HUDEP-2 (cell line): ENCODE measurements around the gene ADAMTSL3.
"Not testable (repeated sequence)": the region's sequence is repeated elsewhere in the genome, so short reads cannot be mapped to it uniquely, and the experiment has no call there.

Source experiments
- DNase-seq, 76 experiments: peaks; one replicate each; lab custom pipeline; 2025; ENCODE audit not compliant: unreplicated experiment in 76 of 76; lab: John Stamatoyannopoulos, UW

The ADAMTSL3 gene

DNA sequence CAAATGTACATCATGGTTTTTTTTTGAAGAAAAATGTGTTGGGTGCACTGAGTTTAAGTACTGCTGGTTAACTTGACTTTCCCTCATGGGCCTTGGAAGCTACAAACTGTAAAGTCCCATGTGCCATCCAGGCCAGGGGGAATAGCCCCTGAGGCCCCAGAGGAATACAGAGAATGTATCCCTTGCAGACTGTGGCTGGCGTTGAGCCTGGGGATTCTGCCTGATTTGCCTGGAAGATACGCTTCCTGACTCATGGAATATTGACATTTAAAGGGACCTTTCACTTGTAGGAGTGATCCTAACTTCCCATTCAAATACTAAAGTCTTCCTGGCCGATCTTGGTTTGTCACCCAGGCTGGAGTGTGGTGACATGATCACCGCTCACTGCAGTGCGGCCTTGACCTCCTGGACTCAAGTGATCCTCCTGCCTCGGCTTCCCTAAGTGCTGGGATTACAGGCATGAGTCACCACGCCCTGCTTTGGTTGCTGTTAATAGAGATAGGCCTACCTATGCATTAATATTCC is 42.0 kb downstream of the ADAMTSL3 start:
- no peak for DNase-seq

DNA sequence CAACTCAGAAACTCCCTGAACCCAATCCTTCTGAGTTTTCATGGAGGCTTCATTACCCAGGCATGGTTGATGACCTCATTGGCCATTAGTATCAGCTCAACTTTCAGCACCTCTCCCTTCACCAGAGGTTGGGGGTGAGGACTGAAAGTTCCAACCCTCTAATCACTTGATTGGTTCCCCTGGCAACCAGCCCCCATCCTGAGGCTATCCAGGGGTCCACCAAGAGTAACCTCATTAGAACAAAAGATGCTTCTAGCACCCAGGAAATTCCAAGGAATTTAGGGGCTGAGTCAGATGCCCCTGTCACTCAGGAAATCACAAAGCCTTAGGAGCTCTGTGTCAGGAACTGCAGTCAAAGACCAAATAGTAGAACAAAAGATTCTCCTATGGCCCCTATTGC is 43.8 kb downstream of the ADAMTSL3 start:
- DNase-seq: no peak

DNA sequence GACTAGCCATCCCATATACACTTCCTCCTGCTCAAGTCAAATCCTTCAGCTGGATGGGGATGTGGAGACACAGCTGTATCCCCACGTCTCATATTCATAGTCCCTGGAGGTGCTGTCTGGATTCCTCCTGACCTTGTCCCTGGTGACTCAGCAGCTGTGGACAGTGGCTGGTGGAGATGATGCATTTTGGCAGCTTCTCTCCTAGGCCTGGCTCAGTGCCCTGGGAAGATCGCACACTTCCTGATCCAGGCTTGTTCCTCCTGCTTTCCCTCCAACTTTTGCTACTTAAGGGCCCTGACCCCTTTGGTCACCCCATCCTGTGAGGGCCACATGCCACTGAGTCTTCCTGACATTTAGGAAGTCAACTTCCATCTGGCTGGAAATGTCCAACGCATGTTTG is 44.4 kb downstream of the ADAMTSL3 start:
- DNase-seq: no peak

DNA sequence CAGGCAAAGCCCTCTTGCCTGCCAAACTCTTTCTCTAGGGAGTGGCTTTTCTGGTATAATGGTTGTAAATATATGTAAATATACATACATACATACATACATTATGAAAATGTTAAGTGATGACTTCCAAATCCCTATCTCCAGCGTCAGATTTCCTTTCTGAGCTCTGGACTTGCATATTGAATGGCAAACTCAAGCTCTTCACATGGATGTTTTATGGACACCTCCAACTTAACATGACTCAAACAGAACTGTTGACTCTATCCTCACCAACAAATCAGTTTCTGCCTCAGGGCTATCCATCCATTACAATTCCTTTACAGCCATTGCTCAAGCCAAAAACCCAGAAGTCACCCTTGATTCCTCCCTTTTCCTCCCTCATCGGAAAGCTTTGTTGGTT is 45.1 kb downstream of the ADAMTSL3 start:
- no peak for DNase-seq

DNA sequence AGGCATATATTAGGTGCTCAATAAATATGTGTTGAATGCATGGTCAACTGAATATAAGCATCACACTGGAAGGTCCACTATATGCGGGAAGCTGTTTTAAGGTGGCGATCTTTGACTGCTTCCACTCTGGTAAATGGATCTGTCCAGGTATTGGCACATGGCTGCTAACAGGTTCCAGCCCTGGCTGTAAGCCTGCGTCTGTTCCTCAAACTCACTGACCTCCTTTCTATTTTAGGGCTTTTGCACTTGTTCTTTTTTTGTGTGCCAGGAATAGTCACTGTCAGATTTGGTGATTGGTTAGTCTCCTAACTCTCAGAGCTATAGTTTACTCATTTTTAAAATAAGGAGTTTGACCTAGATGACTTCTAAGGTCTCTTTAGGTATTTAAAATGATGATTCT is 46.2 kb downstream of the ADAMTSL3 start:
- no peak for DNase-seq

DNA sequence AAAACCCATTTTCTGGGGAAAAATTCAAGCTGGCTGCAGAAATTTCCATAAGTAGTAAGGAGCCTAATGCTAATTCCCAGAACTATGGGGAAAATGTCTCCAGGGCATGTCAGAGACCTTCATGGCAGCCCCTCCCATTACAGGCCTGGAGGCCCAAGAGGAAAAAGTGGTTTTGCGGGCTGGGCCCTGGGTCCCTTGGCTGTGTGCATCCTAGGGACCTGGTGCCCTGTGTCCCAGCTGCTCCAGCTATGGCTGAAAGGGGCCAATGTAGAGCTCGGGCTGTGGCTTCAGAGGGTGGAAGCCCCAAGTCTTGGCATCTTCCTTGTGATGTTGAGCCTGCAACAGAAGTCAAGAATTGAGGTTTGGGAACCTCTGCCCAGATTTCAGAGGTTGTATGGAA is 48.4 kb downstream of the ADAMTSL3 start:
- not testable (repeated sequence) for DNase-seq

DNA sequence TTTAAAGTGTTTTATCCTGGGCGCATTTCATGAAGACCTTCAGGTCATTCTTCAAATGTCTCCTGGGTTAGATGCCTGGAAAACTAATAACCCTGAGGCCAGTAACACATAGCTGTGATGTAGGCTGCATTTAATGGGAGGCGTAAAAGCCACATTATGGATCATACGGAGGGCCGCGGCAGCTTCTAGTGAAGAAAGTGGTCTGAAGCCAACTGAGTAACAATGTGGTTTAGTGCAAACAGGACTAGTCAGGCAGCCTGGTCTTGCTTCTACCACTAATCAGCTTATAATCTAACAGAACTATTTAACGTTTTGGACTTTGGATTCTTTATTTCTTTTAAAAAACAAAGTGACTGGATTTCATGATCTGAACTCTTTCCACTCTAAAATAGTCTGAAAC is 54.4 kb downstream of the ADAMTSL3 start:
- DNase-seq: no peak

DNA sequence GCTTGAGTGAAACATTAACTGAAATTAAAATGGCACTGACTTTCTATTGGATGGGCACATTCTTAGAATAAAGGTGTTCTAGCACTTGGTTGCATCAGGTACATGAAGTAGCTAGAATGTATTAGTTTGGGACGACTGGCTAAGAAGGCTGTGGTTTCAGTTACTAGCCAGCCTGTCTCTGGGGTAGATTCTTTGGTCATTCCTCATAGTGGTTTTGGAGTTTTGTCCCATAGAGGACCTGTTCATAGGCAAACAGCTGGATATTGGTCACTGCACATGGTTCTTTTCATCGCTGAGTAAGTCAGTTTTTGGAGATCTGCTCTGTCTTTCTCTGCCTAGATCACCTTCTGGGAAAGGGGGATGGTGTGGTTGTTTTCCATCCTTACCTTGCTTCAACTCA is 55.3 kb downstream of the ADAMTSL3 start:
- DNase-seq: no peak

DNA sequence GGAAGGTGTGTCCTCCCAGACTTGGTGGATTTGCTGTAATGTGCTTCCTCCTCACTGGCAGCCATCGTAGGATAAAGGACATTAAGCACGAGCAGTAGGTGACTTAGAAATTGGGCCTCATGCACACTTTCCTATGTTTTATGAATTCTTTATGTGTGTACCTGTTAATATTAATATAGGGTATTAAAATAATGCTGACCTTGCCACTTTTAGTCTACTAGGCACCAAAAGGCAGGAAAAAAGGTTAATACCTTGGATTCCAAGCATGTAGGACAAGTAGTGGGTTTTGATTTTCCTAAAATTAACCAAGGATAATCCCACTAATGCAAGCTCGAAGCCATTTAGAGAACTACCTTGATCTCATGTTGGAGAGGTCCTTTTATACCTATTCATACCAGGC is 55.9 kb downstream of the ADAMTSL3 start:
- no peak for DNase-seq

DNA sequence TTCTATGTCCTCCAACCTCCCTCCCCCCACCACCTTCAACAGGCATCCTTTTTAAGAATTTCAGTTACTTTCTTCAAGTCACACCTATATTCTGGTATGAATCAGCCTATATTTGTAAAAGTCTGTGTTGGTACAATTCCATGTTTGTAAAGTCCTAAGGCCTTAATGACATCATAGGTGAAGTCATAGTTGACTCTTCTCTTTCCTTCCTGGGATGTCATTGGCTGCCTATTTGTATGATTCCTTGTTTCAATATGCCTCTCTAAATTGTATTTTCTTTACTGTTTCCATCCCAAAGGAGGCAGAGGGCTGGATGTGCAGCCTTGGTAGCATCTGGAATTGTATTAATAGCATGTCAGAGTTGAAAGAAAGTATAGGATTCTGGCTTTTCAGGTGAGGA is 56.5 kb downstream of the ADAMTSL3 start:
- no peak for DNase-seq

DNA sequence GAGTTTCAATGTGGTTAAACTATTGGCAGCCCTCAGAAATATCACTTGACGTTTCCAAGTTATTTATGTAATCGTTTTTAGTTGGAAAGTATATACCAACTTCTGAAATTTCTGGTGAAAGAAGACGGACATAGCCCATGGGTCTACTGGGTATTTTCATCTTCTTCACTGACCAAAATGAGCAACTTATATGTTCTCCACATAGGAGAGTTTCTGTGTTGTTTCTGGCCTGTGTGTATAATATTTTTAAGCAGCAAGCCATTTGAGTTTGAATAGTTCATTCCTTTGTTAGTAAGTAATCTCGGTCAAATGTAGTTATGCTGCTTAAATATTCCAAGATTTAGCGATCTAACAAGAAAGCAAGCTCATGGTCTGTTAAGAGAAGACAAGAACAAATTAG is 57.3 kb downstream of the ADAMTSL3 start:
- DNase-seq: no peak

DNA sequence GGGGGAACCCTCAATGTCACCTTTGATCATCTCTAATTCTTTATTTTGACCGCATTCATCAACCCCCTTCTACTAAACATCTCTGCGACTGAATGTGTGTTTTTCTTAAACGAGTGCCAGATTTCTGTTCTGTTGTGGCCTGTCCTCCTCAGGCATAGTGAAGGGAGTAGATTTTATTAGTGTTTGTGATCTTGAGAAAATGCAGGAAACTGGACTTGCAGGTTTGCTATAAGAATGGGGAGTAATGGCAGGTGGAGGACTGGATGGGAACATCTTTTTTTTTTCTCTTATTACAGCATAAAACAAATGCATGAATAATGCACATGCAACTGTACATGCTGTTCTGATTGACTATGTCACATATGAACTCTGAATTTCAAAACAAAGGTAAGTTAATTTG is 59.3 kb downstream of the ADAMTSL3 start:
- no peak for DNase-seq

DNA sequence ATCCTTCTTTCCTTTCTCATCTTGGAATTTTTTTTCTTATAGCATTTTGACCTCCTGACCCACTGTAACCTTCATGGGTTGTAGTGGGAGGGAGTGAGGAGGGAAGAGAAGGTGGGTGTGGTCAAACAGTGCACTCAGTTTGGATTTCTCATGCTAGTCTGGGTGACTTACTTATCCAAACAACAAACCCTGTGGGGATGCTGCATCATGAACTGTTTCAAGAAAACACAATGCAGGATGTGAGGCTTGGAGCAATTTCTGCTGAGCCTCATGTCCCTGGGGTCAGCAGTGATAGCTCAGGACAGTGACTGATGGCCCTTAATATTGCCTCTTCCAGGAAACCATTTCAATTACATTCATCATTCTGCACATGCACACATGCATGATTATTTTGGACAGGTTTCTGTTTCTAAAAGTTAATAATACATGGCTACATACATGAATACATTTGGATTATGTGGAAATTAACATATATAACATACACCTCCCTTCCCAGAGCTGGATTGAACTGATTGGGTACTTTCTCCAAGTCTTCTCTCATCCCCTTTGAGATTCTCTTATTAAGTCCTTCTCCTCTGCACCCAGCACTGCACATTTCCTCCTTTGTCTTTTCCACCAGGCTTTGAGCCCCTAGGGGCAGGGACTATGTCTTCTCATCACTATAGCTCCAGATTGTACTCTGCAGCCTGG is 61.2 kb downstream of the ADAMTSL3 start:
- no peak for DNase-seq

DNA sequence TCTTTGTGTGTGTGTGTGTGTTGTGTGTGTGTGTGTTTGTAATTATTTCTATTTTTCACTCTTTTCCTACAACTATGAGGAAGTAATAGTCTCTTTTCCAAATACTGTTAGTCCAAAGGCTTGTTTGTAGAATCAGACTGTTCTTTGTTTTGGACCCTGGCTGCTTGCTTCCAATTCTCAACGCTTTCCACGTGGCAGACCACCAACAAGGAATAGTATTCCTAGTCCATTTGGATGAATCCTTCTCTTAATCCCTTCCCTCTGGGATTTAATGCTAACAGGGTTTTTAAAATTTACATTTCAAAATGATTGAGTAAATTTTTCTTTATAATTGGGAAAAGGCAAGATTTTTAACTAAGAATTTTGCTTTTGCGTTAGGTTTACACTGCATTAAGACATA is 62.7 kb downstream of the ADAMTSL3 start:
- no peak for DNase-seq

DNA sequence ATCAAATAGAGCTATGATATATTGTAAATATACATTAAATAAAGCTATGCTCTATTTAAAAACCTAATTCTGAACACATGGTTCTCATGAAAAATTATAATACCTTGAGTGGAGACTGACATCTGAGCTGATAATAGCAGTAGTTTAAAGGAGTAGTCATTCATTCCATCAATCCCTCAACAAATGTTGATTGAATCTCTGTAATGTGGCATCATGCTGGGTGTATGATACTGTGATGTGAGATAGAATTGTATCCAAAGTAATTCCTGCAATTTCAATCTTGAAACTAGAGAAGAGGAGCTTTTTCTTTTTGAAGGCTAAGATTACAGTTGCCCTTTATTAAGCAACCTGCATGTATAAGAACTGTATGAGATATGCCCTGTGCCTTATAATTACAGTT is 63.1 kb downstream of the ADAMTSL3 start:
- DNase-seq: no peak

DNA sequence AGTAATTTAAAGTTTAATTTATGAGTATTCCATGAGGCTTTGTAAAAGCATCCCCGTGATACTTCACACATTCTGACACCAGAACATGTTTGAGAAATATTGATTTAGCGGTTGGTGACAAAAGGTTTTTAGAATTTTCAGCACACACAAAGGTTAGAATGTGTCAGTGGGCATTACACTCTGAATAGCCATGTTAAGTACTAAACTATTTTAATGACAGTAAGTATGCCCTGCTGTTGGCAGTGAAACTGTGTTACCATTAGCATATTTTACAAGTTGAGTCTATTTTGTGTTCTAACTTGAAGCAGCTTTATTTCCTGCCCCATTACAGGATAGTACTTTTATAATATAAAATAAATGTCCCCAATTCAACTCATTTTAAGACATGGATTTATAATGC is 66.5 kb downstream of the ADAMTSL3 start:
- DNase-seq: no peak

DNA sequence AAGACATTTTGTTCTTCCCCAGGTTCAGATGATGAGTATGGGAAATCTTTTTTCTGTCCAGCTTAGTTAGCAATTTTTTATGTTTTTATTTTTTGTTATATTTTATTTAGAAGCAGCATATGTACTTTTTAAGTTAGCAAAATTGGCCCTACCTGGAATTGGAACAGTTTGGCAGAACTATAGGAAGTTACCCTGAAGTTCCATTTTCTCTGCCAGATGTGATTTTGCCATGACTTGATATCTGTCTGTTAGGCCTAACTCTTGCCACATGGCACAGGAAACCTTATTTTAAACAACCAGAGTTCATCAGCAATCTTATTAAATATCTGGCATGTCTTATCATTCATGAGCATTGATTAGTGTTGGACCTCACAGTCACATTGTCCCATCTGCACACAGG is 67.1 kb downstream of the ADAMTSL3 start:
- no peak for DNase-seq

DNA sequence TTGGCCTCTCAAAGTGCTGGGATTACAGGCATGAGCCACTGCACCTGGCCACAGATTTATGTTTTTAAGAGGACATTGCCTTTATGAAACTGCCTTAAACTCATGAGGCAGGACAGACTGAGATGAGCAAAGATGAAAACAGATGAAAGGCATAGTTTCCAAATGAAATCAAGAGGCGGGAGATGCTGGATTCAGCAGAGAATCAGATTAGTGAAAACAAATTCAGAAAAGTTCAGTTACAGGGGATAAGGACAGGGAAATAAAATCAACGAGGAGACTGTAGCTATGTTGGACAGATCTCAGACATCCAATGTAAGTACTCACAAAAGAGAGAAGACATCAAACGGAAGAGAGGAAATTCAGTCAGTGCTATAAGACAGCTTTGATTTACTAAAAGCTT is 68.1 kb downstream of the ADAMTSL3 start:
- no peak for DNase-seq

DNA sequence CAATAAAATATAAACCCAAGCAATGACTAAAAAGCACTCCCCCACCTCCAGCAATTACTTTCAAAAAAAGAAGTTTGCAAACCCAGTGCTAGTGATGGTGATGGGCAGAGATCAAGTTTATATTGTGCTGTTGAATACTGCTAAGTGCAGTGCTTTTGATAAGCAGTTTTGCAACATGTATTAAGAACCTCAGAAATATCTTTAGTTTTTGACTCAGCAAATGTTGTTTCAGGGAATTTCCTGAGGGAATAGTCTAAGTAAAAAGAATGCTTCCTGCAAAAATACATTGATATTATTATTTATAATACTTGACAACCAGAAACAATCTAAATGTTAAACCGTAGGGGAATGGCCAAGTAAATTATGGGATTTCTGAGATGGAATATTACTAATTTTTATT is 69.3 kb downstream of the ADAMTSL3 start:
- DNase-seq: no peak

DNA sequence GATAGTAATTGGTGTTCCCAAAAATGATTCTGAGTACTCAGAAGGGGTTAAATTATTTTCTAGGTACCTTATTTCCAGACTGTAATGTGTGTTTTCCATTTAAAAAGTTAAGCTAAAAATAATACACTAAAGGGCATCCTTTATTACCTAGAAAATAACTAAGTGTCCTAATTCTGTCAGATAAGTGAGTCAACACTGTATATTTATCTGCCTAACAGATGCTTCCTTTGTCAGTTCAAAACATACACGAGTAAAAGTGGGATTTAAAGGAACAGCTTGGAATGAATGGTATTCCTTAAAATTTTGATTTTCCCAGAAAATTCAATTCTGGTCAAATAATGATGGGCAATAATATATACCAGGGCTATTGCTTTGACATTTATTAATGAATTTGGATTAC is 78.3 kb downstream of the ADAMTSL3 start:
- no peak for DNase-seq

DNA sequence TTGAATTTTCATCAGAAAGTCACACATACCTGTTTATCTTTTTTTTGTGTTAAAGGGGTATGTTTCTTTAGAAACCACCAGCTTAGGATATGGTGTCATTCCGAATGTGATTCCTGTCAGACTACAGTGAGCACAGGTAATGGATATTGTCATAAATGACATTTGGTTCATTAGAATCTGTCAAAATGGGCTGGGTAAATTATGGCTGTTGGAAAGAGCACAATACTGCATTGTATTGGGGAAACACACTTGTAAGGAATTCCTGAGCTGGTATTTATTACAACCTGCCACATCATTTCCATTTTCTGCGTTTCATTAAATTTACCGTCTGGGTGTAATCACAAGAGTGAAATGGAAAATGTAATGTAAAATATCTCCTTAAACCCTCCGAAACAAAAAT is 78.8 kb downstream of the ADAMTSL3 start:
- DNase-seq: no peak

DNA sequence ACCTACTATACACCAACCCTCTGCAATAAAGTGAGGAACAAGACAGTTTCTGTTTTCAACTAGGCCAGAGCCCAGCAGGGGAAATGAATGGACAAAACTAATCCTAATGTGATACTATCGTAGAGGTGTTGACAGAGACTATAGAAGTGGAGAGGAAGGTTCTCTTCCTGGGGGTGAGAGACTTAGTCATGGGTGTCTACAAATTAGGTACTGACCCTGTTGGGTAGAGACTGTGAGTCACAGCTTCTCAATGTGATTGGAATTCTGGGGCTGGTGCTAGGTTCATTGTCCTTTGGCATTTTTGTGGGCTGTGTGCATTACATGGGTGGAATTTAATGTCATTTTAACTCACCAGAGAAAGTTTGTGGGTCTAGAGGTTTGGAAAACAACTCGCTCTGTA is 79.3 kb downstream of the ADAMTSL3 start:
- DNase-seq: no peak

DNA sequence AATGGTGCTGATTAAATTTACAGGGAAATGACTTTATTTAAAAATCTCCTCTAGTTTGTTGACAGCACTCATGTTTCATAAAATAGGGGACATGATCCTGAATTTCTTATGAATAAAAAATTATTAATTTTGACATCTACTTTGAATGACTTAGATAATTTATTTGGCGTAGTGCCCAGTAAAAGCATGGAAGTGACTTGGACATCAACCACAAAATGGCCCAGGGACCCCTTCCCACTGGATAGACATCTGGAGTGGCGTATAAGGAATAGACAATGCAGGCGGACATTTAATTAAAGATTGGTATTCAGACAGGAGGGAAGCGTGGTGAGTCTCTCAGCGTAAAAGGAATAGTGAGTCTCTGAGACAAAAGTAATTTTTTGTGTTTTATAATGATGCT is 79.8 kb downstream of the ADAMTSL3 start:
- DNase-seq: no peak
